Transverse colon (tissue), 4 donors: Measurements from ENCODE around the gene ICA1.

Source experiments
- POLR2A ChIP-seq: fragments of 450-650 bp; IDR thresholded peaks from one replicate; pipeline ENCODE4 v1.6.1; 2016; ENCODE audit warnings: antibody characterized with exemption, mild to moderate bottlenecking, moderate library complexity
- POLR2AphosphoS5 ChIP-seq, 3 donors: sonication (generic); formaldehyde crosslinking; IDR thresholded peaks; one replicate each; pipeline ENCODE4 v1.6.1; 2016; ENCODE audit warnings: antibody characterized with exemption in 3 of 3
- TF ChIP-seq, protein P1 (sequence below), 5 experiments: fragments of 200-600 bp in 3 of 5; fragments of 450-650 bp in 2 of 5; sonication (generic) in 3 of 5; IDR thresholded peaks; 1 replicate in 2 of 5; 2 replicates in 3 of 5; pipeline ENCODE4 v1.5.1; 2016 to 2017; ENCODE audit warnings: antibody characterized with exemption in 5 of 5, inconsistent platforms in 3 of 5, mild to moderate bottlenecking in 2 of 5, moderate library complexity in 1 of 5

DNA sequence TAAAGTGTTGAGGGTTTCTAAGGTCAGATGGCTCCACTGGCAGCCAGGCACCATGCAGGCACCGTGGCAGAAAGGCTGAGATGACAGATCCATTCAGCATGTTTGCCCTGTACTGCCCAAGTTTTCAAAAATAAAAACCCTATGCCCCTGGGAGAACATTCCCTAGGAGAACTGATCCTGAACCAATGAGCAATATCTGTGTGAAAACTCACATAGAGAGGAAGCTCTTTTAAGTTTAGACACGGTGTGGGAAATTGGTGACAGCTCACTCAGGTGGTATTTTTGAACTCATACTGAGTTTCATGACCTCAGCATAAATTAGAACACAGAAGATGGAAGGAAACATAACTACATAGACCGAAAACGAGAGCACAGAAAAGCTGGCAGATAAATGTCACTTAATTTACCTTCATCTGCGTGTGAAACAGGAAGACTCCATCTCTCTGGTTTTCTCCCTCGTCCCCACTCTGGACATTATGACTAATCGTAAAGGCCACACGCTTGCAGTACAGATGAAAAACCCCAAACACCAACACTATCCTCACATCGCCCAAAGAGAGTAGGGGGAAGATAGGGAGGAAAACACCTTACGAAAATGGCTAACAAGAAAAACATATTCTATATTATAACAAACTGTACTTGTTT lies 127.8 kb downstream of the ICA1 start:
- TF ChIP-seq, protein P1, sequence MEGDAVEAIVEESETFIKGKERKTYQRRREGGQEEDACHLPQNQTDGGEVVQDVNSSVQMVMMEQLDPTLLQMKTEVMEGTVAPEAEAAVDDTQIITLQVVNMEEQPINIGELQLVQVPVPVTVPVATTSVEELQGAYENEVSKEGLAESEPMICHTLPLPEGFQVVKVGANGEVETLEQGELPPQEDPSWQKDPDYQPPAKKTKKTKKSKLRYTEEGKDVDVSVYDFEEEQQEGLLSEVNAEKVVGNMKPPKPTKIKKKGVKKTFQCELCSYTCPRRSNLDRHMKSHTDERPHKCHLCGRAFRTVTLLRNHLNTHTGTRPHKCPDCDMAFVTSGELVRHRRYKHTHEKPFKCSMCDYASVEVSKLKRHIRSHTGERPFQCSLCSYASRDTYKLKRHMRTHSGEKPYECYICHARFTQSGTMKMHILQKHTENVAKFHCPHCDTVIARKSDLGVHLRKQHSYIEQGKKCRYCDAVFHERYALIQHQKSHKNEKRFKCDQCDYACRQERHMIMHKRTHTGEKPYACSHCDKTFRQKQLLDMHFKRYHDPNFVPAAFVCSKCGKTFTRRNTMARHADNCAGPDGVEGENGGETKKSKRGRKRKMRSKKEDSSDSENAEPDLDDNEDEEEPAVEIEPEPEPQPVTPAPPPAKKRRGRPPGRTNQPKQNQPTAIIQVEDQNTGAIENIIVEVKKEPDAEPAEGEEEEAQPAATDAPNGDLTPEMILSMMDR (IDR thresholded peaks at IDR 0.05), result no peak
- no peak for TF ChIP-seq POLR2A
- no peak for TF ChIP-seq POLR2AphosphoS5 (IDR thresholded peaks at IDR 0.05)
